Neutrophil (primary cell): ENCODE results near the gene RIPOR2.

Experiments
- H3K27ac ChIP-seq: fragments of 200-600 bp; sonication (generic); 2 replicates; pipeline ENCODE4 v1.5.1; 2016; ENCODE audit warnings: mild to moderate bottlenecking, moderate library complexity
- H3K27me3 ChIP-seq: fragments of 200-600 bp; sonication (generic); 2 replicates; pipeline ENCODE4 v1.6.0; 2016; ENCODE audit warnings: mild to moderate bottlenecking
- H3K36me3 ChIP-seq: fragments of 200-600 bp; sonication (generic); 2 replicates; pipeline ENCODE4 v1.5.1; 2017
- H3K4me1 ChIP-seq, 2 experiments: fragments of 200-600 bp in 1 of 2; sonication (generic) in 1 of 2; 1 replicate in 1 of 2; 2 replicates in 1 of 2; pipeline versions ENCODE4 v1.5.1 to v1.6.1; 2013 to 2016; ENCODE audit warnings: low read depth in 1 of 2, low read length in 1 of 2, mild to moderate bottlenecking in 1 of 2, moderate library complexity in 1 of 2; ENCODE audit not compliant: control insufficient read depth in 1 of 2, insufficient read depth in 1 of 2
- H3K4me3 ChIP-seq, 2 experiments: fragments of 200-600 bp in 1 of 2; sonication (generic) in 1 of 2; 1 replicate in 1 of 2; 2 replicates in 1 of 2; pipeline ENCODE4 v1.5.1; 2013 to 2016; ENCODE audit warnings: low read depth in 1 of 2, low read length in 1 of 2, mild to moderate bottlenecking in 1 of 2, moderate library complexity in 1 of 2
- H3K9me3 ChIP-seq: fragments of 200-600 bp; sonication (generic); 2 replicates; pipeline ENCODE4 v1.5.1; 2016
- TF ChIP-seq, protein P1 (sequence below): fragments of 200-600 bp; sonication (generic); IDR thresholded peaks from 2 replicates; pipeline ENCODE4 v1.5.1; 2016; ENCODE audit warnings: antibody characterized with exemption

The RIPOR2 gene

DNA sequence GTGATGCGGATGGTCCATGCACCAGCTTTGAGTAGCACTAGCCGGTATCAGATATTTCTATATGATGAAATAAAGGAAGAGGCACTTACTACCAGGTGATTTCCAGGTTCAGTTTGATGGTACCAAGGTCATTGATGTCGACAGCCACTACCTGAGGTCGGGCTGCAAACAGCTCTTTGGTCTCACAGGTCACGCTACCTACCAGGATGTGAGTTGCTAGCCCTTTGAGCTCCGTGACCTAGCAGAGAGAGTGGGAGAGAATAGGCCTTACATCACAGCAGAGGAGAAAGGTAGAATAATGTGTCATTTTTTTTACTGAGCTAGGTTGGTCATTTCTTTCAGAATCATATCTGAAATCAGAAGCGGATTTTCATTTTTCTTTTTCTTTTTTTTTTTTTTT is 86.0 kb downstream of the RIPOR2 start:
- Histone ChIP-seq H3K4me3 (no peak overlapping the region), H3K36me3 (peaks cover 100% of the 10 kb centered on the region), H3K27me3 (no peaks in the 10 kb centered on the region), H3K4me1 (no peaks in the 10 kb centered on the region), H3K27ac (peak overlapping the region; percentile 45), H3K9me3 (peaks cover 7% of the 10 kb centered on the region)
- TF ChIP-seq, protein P1, sequence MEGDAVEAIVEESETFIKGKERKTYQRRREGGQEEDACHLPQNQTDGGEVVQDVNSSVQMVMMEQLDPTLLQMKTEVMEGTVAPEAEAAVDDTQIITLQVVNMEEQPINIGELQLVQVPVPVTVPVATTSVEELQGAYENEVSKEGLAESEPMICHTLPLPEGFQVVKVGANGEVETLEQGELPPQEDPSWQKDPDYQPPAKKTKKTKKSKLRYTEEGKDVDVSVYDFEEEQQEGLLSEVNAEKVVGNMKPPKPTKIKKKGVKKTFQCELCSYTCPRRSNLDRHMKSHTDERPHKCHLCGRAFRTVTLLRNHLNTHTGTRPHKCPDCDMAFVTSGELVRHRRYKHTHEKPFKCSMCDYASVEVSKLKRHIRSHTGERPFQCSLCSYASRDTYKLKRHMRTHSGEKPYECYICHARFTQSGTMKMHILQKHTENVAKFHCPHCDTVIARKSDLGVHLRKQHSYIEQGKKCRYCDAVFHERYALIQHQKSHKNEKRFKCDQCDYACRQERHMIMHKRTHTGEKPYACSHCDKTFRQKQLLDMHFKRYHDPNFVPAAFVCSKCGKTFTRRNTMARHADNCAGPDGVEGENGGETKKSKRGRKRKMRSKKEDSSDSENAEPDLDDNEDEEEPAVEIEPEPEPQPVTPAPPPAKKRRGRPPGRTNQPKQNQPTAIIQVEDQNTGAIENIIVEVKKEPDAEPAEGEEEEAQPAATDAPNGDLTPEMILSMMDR, result no peak

DNA sequence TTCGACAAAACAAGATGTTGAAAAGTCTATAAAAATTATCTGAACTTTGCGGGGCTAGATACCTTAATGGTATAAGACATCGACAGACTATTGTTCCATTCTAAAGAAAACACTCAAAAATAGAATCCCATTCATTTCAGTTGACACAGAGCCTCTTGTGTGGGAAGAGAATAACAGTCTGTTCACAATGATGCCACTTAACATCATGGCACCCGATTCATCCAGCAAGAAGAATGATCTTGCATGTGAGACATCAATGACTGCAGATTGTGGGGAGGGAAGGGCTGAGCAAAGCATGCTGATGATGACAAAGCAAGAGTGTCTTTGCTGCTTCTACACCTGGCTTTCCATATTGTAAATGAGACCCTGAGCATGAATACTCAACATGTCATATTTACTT is 87.3 kb downstream of the RIPOR2 start:
- peaks cover 100% of the 10 kb centered on the region for H3K36me3 ChIP-seq

DNA sequence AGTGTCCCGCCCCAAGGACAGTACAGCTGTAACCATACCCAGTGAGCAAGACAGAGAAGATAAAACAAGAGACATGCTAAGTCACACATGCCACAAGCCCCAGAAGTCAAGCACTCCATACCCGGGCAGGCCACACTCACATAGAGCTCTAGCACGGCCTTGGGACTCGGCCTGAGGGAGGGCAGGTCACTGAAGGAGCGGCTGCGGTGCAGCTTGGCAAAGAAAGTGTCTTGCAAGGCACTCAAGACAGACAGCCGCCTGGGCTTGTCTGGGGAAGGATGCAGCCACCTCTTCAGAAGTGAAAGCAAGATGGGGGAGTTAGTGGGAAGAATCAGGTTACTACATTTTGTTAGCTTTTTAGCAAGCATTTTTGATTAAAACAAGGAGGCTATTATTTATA is 88.4 kb downstream of the RIPOR2 start:
- Histone ChIP-seq H3K9me3 (peaks cover 7% of the 10 kb centered on the region), H3K27ac (peak overlapping the region; percentile 33), H3K4me1 (no peaks in the 10 kb centered on the region), H3K27me3 (no peaks in the 10 kb centered on the region), H3K36me3 (peaks cover 100% of the 10 kb centered on the region), H3K4me3 (no peak overlapping the region)
- TF ChIP-seq, protein P1, result no peak

More for the DNA sequence above, 87.3 kb downstream of the RIPOR2 start:
- no peaks in the 10 kb centered on the region for H3K27me3 ChIP-seq
- no peaks in the 10 kb centered on the region for H3K4me1 ChIP-seq
- TF ChIP-seq, protein P1, result no peak
- H3K9me3 ChIP-seq, result peaks cover 7% of the 10 kb centered on the region
- no peak overlapping the region for H3K4me3 ChIP-seq
- peak overlapping the region; percentile 45 for H3K27ac ChIP-seq

DNA sequence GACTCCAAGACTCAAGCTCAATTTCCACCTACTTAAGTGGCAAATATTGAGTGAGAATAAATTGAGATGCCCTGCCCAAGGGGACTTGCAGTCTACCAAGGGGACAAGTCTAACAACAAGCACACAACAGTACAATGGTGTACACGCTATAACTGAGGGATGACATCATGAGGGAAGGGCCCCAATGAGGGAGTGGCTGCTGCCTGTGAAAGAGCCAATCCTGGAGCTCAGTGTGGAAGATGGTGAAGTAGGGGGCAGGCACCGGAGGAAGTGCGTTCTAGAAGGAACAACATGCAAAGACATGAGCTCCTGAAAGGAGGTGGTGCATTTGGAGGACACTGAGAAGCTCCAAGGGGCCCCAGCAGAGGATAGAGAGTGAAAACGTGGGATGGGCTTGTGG is 90.2 kb downstream of the RIPOR2 start:
- Histone ChIP-seq H3K4me1 (no peaks in the 10 kb centered on the region), H3K4me3 (no peak overlapping the region), H3K27me3 (no peaks in the 10 kb centered on the region), H3K27ac (peak overlapping the region; percentile 16), H3K9me3 (peaks cover 7% of the 10 kb centered on the region), H3K36me3 (peaks cover 100% of the 10 kb centered on the region)
- TF ChIP-seq, protein P1, result no peak

DNA sequence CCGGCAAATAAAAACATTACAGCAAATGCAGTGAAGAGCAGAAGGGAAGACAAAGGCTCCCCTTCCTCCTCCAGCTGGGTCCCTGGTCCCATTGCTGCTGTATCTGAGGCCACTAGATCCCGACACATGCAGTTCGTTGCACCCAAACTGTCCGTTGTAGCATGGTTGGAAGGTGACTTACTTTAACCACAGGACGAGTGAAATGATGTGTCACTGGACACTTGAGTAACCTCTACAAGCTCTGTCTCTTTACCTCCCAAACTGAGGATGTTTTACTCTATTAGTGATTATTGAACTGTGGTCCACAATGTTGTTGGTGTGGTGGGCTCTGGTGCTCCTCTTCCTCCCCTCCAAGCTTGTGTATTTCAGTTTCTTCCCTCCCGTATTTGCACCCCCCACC is 90.9 kb downstream of the RIPOR2 start:
- peaks cover 100% of the 10 kb centered on the region for H3K36me3 ChIP-seq
- H3K4me1 ChIP-seq, result no peaks in the 10 kb centered on the region
- no peaks in the 10 kb centered on the region for H3K27me3 ChIP-seq
- no peak overlapping the region for H3K4me3 ChIP-seq
- TF ChIP-seq, protein P1, result no peak
- peaks cover 7% of the 10 kb centered on the region for H3K9me3 ChIP-seq
- H3K27ac ChIP-seq, result peak overlapping the region; percentile 16

DNA sequence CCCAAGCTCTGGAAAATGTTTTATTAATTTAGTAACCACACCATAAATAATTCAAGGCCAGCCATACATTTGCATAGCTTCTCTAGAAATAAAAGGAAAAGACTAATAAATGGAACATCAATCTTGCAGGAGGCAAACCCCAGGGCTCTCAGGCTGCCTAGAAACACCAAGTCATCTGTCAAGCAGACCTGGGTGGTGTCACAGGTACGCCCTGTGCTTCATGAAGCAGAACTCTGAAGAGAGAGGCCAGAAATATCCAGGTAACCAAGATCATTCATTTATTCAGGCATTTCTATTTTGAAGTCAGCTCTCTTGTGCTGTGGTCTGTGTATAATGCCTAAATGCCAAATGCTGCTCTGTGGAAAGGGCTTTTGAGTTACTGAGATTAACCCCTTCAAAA is 91.7 kb downstream of the RIPOR2 start:
- TF ChIP-seq, protein P1, result no peak
- Histone ChIP-seq H3K27ac (peak overlapping the region; percentile 22), H3K4me1 (no peaks in the 10 kb centered on the region), H3K27me3 (no peaks in the 10 kb centered on the region), H3K4me3 (no peak overlapping the region), H3K36me3 (peaks cover 100% of the 10 kb centered on the region), H3K9me3 (peaks cover 7% of the 10 kb centered on the region)
